Upper lobe of left lung (tissue), 6 donors: Measurements from ENCODE around the gene RBMS1. TPM values are rescaled to one million over a fixed set of nuclear protein-coding genes. Genes with fewer than 3 reads are reported as not detected.

ENCODE experiments used
- ATAC-seq, 2 donors: fragments of 200-7000 bp; cut with Tn5 transposase; one replicate each; pipeline ENCODE4 v1.9.1; 2022; ENCODE audit warnings: mild to moderate bottlenecking in 2 of 2, moderate library complexity in 2 of 2; ENCODE audit not compliant: low FRiP score in 2 of 2
- DNase-seq, 2 donors: peaks; one replicate each; pipeline ENCODE4 v3.0.0-alpha.2; 2019 to 2020
- H3K27ac ChIP-seq, 4 donors: fragments of 200-600 bp; sonication (generic); one replicate each; pipeline ENCODE4 v1.5.1; 2016 to 2019
- H3K27me3 ChIP-seq, 4 donors: fragments of 200-600 bp; sonication (generic); one replicate each; pipeline ENCODE4 v1.5.1; 2017 to 2019
- H3K36me3 ChIP-seq, 4 donors: fragments of 200-600 bp; sonication (generic); one replicate each; pipeline ENCODE4 v1.5.1; 2016 to 2019
- H3K4me1 ChIP-seq, 4 donors: fragments of 200-600 bp; sonication (generic); one replicate each; pipeline ENCODE4 v1.5.1; 2018 to 2019
- H3K4me3 ChIP-seq, 4 donors: fragments of 200-600 bp; sonication (generic); one replicate each; pipeline ENCODE4 v1.5.1; 2017 to 2019; ENCODE audit warnings: mild to moderate bottlenecking in 2 of 4, moderate library complexity in 1 of 4
- H3K9me3 ChIP-seq, 4 donors: fragments of 200-600 bp; sonication (generic); one replicate each; pipeline ENCODE4 v1.5.1; 2018 to 2019
- CTCF ChIP-seq, 6 experiments: fragments of 450-650 bp in 4 of 6; fragments of 200-600 bp in 2 of 6; sonication (generic) in 2 of 6; IDR thresholded peaks; one replicate each; pipeline ENCODE4 v1.5.1; 2016 to 2019; ENCODE audit warnings: antibody characterized with exemption in 6 of 6
- EP300 ChIP-seq, 4 donors: sonication (generic); formaldehyde crosslinking; IDR thresholded peaks; one replicate each; pipeline ENCODE4 v1.5.1; 2017; ENCODE audit warnings: antibody characterized with exemption in 4 of 4, control low read depth in 2 of 4
- POLR2A ChIP-seq, 4 donors: fragments of 450-650 bp; IDR thresholded peaks; one replicate each; pipeline ENCODE4 v1.5.1; 2016 to 2017; ENCODE audit warnings: antibody characterized with exemption in 4 of 4, mild to moderate bottlenecking in 2 of 4
- POLR2AphosphoS5 ChIP-seq, 2 donors: sonication (generic); formaldehyde crosslinking; IDR thresholded peaks; one replicate each; pipeline ENCODE4 v1.5.1; 2017; ENCODE audit warnings: antibody characterized with exemption in 2 of 2
- WGBS, 2 donors: methylation state at CpG; one replicate each; pipeline ENCODE4 v1.1.5; 2017 to 2018; 5-methylcytosine and 5-hydroxymethylcytosine counted together
- total RNA-seq, 6 donors: library from RNA; depleted of rRNA in 4 of 6; stranded (reverse); fragments of >200 nt in 4 of 6; gene quantifications; one replicate each; pipeline versions ENCODE4 v1.1.0 to v1.2.1, GENCODE V29; 2016 to 2021
- donor health status: DM: no; HTN: no; CAD: no; lungs with moderate emphysema.
- donor health status: DM: no; HTN: yes; CAD: no; lungs with severe emphysema.

The RBMS1 gene
- 100 to 1,000 TPM in 2 of 6 donors, 10 to 100 TPM in 4; 81.3 to 125 (median 95.4) TPM for total RNA-seq

GRCh38 chr2:160493227-160494028, at the start of gene RBMS1:
TSS of gene RBMS1 (minus strand) at chr2:160493807. CDS start at chr2:160493363, 444 bp downstream.
- no peaks in the 10 kb centered on the region for H3K27me3 ChIP-seq
- WGBS, 2 donors = 2% methylated on average over 31 to 54 of the region's 66 CpGs
- no peaks in the 10 kb centered on the region for H3K36me3 ChIP-seq
- peak within 1 kb of the TSS; percentile 92 to 97 (median 96) for H3K27ac ChIP-seq
- ATAC-seq (peak; percentile 67 to 68), DNase-seq (peak; percentile 74 to 92)
- peaks cover 10 to 27% (median 20%) of the 10 kb centered on the region in 4 donors for H3K4me1 ChIP-seq
- TF ChIP-seq POLR2AphosphoS5 (IDR thresholded peaks at IDR 0.05) = peak; percentile 21 to 74
- no peak for TF ChIP-seq CTCF (IDR thresholded peaks at IDR 0.05)
- no peak for TF ChIP-seq EP300 (IDR thresholded peaks at IDR 0.05)
- peak in 1 of 4 donors; percentile 48 for TF ChIP-seq POLR2A (IDR thresholded peaks at IDR 0.05)
- no peaks in the 10 kb centered on the region for H3K9me3 ChIP-seq
- peak within 1 kb of the TSS; percentile 68 to 78 (median 72) for H3K4me3 ChIP-seq

GRCh38 chr2:160541745-160542144, 48.1 kb upstream of the RBMS1 start:
- no peak overlapping the region for H3K27ac ChIP-seq
- 89 to 94% methylated on average over 3 of the region's 3 CpGs for WGBS, 2 donors
- no peaks in the 10 kb centered on the region for H3K4me1 ChIP-seq
- H3K27me3 ChIP-seq = no peaks in the 10 kb centered on the region
- TF ChIP-seq EP300 (IDR thresholded peaks at IDR 0.05) = no peak
- TF ChIP-seq CTCF (IDR thresholded peaks at IDR 0.05) = no peak
- no peak for TF ChIP-seq POLR2A (IDR thresholded peaks at IDR 0.05)
- TF ChIP-seq POLR2AphosphoS5 (IDR thresholded peaks at IDR 0.05) = no peak
- no peak overlapping the region for H3K4me3 ChIP-seq
- no peak for DNase-seq
- no peak for ATAC-seq
- no peaks in the 10 kb centered on the region for H3K9me3 ChIP-seq
- H3K36me3 ChIP-seq = no peaks in the 10 kb centered on the region

GRCh38 chr2:160538559-160539355, 45.1 kb upstream of the RBMS1 start:
- TF ChIP-seq POLR2AphosphoS5 (IDR thresholded peaks at IDR 0.05) (no peak), CTCF (IDR thresholded peaks at IDR 0.05) (no peak), EP300 (IDR thresholded peaks at IDR 0.05) (no peak), POLR2A (IDR thresholded peaks at IDR 0.05) (no peak)
- DNase-seq (no peak), ATAC-seq (no peak)
- no peaks in the 10 kb centered on the region for H3K9me3 ChIP-seq
- no peaks in the 10 kb centered on the region for H3K27me3 ChIP-seq
- no peaks in the 10 kb centered on the region for H3K36me3 ChIP-seq
- H3K4me3 ChIP-seq = no peak overlapping the region
- no peak overlapping the region for H3K27ac ChIP-seq
- WGBS, 2 donors = 69 to 74% methylated on average over 5 of the region's 5 CpGs
- H3K4me1 ChIP-seq = no peaks in the 10 kb centered on the region

GRCh38 chr2:160538115-160538514, 44.5 kb upstream of the RBMS1 start:
- Histone ChIP-seq H3K9me3 (no peaks in the 10 kb centered on the region), H3K4me1 (no peaks in the 10 kb centered on the region), H3K4me3 (no peak overlapping the region), H3K27ac (no peak overlapping the region), H3K36me3 (no peaks in the 10 kb centered on the region), H3K27me3 (no peaks in the 10 kb centered on the region)
- no peak for DNase-seq
- 86 to 98% methylated on average over 4 of the region's 4 CpGs for WGBS, 2 donors
- TF ChIP-seq CTCF (IDR thresholded peaks at IDR 0.05) (no peak), EP300 (IDR thresholded peaks at IDR 0.05) (no peak), POLR2A (IDR thresholded peaks at IDR 0.05) (no peak), POLR2AphosphoS5 (IDR thresholded peaks at IDR 0.05) (no peak)
- ATAC-seq = no peak
